Measurements from ENCODE around the gene DNAJC28. TPM values are rescaled to one million over a fixed set of nuclear protein-coding genes. Genes with fewer than 3 reads are reported as not detected.

Gene DNAJC28, protein sequence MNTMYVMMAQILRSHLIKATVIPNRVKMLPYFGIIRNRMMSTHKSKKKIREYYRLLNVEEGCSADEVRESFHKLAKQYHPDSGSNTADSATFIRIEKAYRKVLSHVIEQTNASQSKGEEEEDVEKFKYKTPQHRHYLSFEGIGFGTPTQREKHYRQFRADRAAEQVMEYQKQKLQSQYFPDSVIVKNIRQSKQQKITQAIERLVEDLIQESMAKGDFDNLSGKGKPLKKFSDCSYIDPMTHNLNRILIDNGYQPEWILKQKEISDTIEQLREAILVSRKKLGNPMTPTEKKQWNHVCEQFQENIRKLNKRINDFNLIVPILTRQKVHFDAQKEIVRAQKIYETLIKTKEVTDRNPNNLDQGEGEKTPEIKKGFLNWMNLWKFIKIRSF
- total RNA-seq = under 1 TPM in 2 of 3 donors, not detected in 1; 0.41 to 0.63 TPM
- 1.8 TPM for total RNA-seq (2013)

DNA sequence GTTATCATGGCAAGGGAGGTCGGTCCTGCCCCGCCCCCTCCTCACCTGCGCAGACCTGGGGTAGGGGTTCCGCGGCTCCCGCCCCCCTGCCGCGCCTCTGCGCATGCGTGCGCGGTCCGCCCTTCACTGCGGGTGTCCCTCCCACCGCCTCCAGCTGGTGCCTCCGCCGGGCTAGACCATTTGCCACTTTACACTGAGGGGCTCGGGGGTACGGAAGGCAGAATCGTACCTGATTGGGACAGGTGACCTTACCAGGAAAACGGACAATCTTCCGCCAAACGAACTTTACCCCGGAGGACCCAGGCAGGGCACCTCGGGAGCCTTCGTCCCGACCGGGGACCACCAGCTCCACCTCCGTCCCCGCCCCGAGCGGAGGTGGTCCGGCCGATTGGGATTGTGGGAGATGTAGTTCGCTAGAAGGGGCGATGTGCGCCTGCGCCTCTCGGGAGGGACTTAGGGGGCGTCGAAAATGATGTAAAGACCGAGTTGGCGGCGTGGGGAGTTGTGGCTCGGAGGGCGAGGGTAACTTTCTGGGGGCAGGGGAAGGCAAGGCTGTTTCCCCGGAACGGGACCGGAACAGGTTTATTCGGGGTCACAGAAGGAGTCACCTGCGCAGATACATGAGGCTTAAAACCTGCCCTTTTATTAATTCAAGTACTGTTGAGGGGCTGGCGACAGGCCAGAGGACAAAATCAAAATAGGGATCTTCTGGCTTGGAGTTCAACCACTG, at the start of gene DNAJC28:
Gene DNAJC28 (minus strand): TSS at position 344 of the 730 bp plus-strand sequence. CDS start 2,323 bp downstream, outside the sequence.
- Histone ChIP-seq H3K36me3 (ENCODE audit: control insufficient read depth, insufficient read depth, low read length) (no peaks in the 10 kb centered on the region), H3K27me3 (ENCODE audit: control insufficient read depth, insufficient read depth, low read length) (no peaks in the 10 kb centered on the region), H3K4me3 (ENCODE audit: low read length) (peak within 1 kb of the TSS; percentile 78), H3K27ac (ENCODE audit: low read length) (peak within 1 kb of the TSS; percentile 34), H3K4me1 (ENCODE audit: control insufficient read depth, insufficient read depth, low read length) (peaks cover 8% of the 10 kb centered on the region), H3K9me3 (ENCODE audit: control insufficient read depth, insufficient read depth, low read length) (no peaks in the 10 kb centered on the region)
- peak; percentile 94 to 97 for DNase-seq
- Mint-ChIP-seq H3K4me3 (peak within 1 kb of the TSS; percentile 89), H3K36me3 (no peaks in the 10 kb centered on the region), H3K27ac (peak within 1 kb of the TSS; percentile 82 to 86), H3K27me3 (ENCODE audit: low read depth in 2 of 2) (peaks cover 7 to 10% of the 10 kb centered on the region in 2 donors), H3K9me3 (no peaks in the 10 kb centered on the region), H3K4me1 (peaks cover 14% of the 10 kb centered on the region in 2 donors)
- intact Hi-C loops (cut with micrococcal nuclease) = loop anchor here (1.0 kb wide), 3 partner anchors 11 to 150 kb away; partner anchors contain the start of genes CRYZL1 and GART
- 0% methylated on average over 52 of the region's 52 CpGs for WGBS (ENCODE audit: insufficient coverage)
- peak; percentile 98 for ATAC-seq
- TF ChIP-seq, protein P1, sequence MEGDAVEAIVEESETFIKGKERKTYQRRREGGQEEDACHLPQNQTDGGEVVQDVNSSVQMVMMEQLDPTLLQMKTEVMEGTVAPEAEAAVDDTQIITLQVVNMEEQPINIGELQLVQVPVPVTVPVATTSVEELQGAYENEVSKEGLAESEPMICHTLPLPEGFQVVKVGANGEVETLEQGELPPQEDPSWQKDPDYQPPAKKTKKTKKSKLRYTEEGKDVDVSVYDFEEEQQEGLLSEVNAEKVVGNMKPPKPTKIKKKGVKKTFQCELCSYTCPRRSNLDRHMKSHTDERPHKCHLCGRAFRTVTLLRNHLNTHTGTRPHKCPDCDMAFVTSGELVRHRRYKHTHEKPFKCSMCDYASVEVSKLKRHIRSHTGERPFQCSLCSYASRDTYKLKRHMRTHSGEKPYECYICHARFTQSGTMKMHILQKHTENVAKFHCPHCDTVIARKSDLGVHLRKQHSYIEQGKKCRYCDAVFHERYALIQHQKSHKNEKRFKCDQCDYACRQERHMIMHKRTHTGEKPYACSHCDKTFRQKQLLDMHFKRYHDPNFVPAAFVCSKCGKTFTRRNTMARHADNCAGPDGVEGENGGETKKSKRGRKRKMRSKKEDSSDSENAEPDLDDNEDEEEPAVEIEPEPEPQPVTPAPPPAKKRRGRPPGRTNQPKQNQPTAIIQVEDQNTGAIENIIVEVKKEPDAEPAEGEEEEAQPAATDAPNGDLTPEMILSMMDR (IDR thresholded peaks at IDR 0.05) = no peak

DNA sequence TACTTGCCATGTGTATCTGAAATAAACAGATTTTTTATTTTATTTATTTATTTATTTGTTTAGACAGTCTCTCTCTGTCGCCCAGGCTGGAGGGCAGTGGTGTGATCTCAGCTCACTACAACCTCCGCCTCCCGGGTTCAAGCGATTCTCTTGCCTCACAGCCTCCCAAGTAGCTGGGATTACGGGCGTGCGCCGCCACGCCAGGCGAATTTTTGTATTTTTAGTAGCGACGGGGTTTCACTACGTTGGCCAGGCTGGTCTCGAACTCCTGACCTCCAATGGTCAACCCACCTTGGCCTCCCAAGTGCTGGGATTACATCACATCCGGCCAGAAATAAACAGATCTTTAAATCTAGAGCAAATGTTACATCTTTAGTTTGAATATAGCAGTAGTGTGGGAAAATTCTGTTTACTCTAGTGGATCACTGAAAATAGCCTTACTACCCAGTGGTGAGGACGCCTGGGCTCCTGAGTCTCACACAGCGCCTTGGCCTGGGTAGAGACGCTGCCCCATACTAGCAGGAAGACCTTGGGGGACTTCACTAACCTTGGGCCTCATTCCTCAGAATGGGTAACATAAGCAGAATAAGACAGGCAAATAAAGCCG, 49.7 kb upstream of the DNAJC28 start:
- TF ChIP-seq, protein P1 (IDR thresholded peaks at IDR 0.05) = no peak
- Mint-ChIP-seq H3K36me3 (peaks cover 17% of the 10 kb centered on the region), H3K27ac (peak overlapping the region; percentile 98 to 100), H3K9me3 (no peaks in the 10 kb centered on the region), H3K4me1 (peaks cover 51 to 52% of the 10 kb centered on the region in 2 donors), H3K4me3 (peak overlapping the region; percentile 99), H3K27me3 (ENCODE audit: low read depth in 2 of 2) (no peaks in the 10 kb centered on the region)
- WGBS (ENCODE audit: insufficient coverage) = 52% methylated on average over 17 of the region's 19 CpGs
- Histone ChIP-seq H3K27ac (ENCODE audit: low read length) (peak overlapping the region; percentile 99), H3K4me1 (ENCODE audit: control insufficient read depth, insufficient read depth, low read length) (peaks cover 6% of the 10 kb centered on the region), H3K27me3 (ENCODE audit: control insufficient read depth, insufficient read depth, low read length) (no peaks in the 10 kb centered on the region), H3K4me3 (ENCODE audit: low read length) (peak overlapping the region; percentile 92), H3K9me3 (ENCODE audit: control insufficient read depth, insufficient read depth, low read length) (no peaks in the 10 kb centered on the region), H3K36me3 (ENCODE audit: control insufficient read depth, insufficient read depth, low read length) (peaks cover 20% of the 10 kb centered on the region)
- ATAC-seq = no peak
- peak in 1 of 2 donors; percentile 46 for DNase-seq
- intact Hi-C loops (cut with micrococcal nuclease) = loop anchor here (5.0 kb wide), 3 partner anchors 46 to 769 kb away; partner anchors contain the start of genes DONSON and PAXBP1

DNA sequence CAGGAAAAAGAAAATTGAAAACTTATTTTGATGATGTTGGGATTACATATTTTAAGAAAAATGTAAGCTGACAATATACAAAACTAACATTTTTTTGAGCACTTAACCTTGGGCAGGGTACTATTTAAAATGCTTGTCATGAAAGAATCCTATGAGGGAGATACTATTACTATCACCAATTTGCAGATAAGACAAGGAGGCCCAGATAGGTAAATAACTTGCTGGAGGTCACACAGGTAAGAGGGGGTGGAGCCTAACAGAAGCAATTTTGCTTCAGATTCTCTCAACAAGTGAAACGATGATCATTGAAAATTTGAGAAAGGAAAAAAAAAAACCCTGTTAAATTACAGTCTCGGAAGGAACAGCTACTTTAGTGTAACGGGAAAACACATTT, 49.2 kb upstream of the DNAJC28 start:
- WGBS (ENCODE audit: insufficient coverage) = 60% methylated on average over 1 of the region's 3 CpGs
- H3K9me3 Mint-ChIP-seq = no peaks in the 10 kb centered on the region
- peak overlapping the region; percentile 98 to 100 for H3K27ac Mint-ChIP-seq
- no peak overlapping the region for H3K4me3 ChIP-seq (ENCODE audit: low read length)
- peak overlapping the region; percentile 81 for H3K4me3 Mint-ChIP-seq
- intact Hi-C loops (cut with micrococcal nuclease) = loop anchor here (5.0 kb wide), 3 partner anchors 47 to 768 kb away; partner anchors contain the start of genes DONSON and PAXBP1
- H3K4me1 ChIP-seq (ENCODE audit: control insufficient read depth, insufficient read depth, low read length) = peaks cover 6% of the 10 kb centered on the region
- peaks cover 24% of the 10 kb centered on the region for H3K36me3 ChIP-seq (ENCODE audit: control insufficient read depth, insufficient read depth, low read length)
- H3K27me3 ChIP-seq (ENCODE audit: control insufficient read depth, insufficient read depth, low read length) = no peaks in the 10 kb centered on the region
- no peaks in the 10 kb centered on the region for H3K9me3 ChIP-seq (ENCODE audit: control insufficient read depth, insufficient read depth, low read length)
- H3K36me3 Mint-ChIP-seq = peaks cover 17% of the 10 kb centered on the region
- H3K27ac ChIP-seq (ENCODE audit: low read length) = peak overlapping the region; percentile 99
- no peak for DNase-seq
- peaks cover 46 to 47% of the 10 kb centered on the region in 2 donors for H3K4me1 Mint-ChIP-seq
- no peak for ATAC-seq
- no peaks in the 10 kb centered on the region for H3K27me3 Mint-ChIP-seq (ENCODE audit: low read depth in 2 of 2)
- TF ChIP-seq, protein P1 (IDR thresholded peaks at IDR 0.05) = no peak
